Upper lobe of right lung (tissue), 1 donor: ENCODE data around the gene INF2. TPM values are rescaled to one million over a fixed set of nuclear protein-coding genes. Genes with fewer than 3 reads are reported as not detected.

Source experiments
- ATAC-seq: fragments of 200-7000 bp; cut with Tn5 transposase; one replicate; pipeline ENCODE4 v1.9.1; 2020; ENCODE audit warnings: mild to moderate bottlenecking, moderate library complexity
- DNase-seq: peaks from one replicate; pipeline ENCODE4 v3.0.0-alpha.2; 2020
- H3K27ac ChIP-seq: fragments of 200-600 bp; one replicate; pipeline ENCODE4 v1.8.0; 2022
- H3K27me3 ChIP-seq: fragments of 200-600 bp; one replicate; pipeline ENCODE4 v1.8.0; 2022; ENCODE audit warnings: mild to moderate bottlenecking
- H3K36me3 ChIP-seq: fragments of 200-600 bp; one replicate; pipeline ENCODE4 v1.8.0; 2022
- H3K4me1 ChIP-seq: fragments of 200-600 bp; one replicate; pipeline ENCODE4 v1.8.0; 2022
- H3K4me3 ChIP-seq: fragments of 200-600 bp; one replicate; pipeline ENCODE4 v1.8.0; 2022; ENCODE audit warnings: mild to moderate bottlenecking
- H3K9me3 ChIP-seq: fragments of 200-600 bp; one replicate; pipeline ENCODE4 v1.8.0; 2022
- intact Hi-C: fragments of 100-400 bp; cut with DNase I; formaldehyde crosslinking; loops from one replicate; pipeline ENCODE4 v1.11.0; 2022
- total RNA-seq: library from RNA; stranded (reverse); fragmentation: NEBNext Ultra II Directional; extraction: Animal tissue kit (Norgen Biotek cat#: 25700); gene quantifications from one replicate; pipeline ENCODE4 v1.2.1, GENCODE V29; 2021
- TF ChIP-seq, protein P1 (sequence below): fragments of 200-600 bp; IDR thresholded peaks from one replicate; pipeline ENCODE4 v1.8.0; 2022; ENCODE audit warnings: antibody characterized with exemption
- donor health status: DM: no; HTN: yes; CAD: no; lungs with severe emphysema.

INF2 gene
- total RNA-seq, 1 donor from 2014 or later: 117 TPM

DNA sequence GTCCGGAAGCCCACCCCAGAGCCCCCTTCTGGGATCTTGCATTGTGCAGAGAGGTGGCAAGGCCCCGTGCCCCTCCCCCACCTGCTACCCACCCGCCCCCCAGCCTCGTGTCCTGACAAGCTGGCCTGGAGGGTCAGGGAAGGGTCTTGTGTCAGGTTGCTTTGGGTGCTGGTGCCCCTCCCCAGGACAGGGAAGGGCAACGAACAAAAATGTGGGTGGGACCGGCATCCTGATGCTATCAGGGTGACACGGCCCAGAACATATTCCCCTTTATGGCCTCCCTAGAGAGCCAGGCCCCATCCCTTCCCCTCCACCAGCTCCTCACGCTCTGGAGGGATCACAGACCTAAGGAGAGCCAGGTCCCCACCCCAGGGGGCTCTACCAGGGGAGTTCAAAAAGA lies 46.1 kb upstream of the INF2 start:
- Histone ChIP-seq H3K27me3 (peaks cover 23% of the 10 kb centered on the region), H3K36me3 (no peaks in the 10 kb centered on the region), H3K4me3 (no peak overlapping the region), H3K4me1 (no peaks in the 10 kb centered on the region), H3K27ac (no peak overlapping the region), H3K9me3 (no peaks in the 10 kb centered on the region)
- DNase-seq: peak; percentile 51
- no peak for ATAC-seq
- TF ChIP-seq, protein P1, sequence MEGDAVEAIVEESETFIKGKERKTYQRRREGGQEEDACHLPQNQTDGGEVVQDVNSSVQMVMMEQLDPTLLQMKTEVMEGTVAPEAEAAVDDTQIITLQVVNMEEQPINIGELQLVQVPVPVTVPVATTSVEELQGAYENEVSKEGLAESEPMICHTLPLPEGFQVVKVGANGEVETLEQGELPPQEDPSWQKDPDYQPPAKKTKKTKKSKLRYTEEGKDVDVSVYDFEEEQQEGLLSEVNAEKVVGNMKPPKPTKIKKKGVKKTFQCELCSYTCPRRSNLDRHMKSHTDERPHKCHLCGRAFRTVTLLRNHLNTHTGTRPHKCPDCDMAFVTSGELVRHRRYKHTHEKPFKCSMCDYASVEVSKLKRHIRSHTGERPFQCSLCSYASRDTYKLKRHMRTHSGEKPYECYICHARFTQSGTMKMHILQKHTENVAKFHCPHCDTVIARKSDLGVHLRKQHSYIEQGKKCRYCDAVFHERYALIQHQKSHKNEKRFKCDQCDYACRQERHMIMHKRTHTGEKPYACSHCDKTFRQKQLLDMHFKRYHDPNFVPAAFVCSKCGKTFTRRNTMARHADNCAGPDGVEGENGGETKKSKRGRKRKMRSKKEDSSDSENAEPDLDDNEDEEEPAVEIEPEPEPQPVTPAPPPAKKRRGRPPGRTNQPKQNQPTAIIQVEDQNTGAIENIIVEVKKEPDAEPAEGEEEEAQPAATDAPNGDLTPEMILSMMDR: no peak
- intact Hi-C loops: no loop called here

DNA sequence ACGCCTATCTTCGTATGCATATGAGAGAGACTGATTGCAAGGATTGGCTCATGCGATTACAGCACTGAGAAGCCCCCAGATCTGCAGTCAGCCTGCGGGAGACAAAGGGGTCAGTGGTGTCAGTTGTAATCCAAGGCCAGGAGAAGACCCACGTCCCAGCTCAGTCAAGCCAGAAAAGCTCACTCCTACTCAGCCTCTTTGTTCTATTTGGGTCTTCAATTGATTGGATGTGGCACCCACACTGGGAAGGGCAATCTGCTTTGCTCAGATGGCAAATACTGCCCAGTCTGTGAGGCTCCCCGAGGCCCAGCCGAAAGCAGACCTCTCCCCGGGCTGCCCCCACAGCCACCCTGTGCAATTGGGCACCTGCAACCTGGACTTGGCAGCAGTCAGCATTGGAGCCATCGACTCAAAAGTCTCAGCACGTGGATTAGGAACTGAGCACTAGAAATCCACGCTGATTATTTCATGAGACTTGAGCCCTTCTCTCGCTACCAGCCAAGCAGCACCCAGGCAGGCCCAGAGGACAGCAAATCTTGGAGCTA lies 45.3 kb upstream of the INF2 start:
- H3K4me1 ChIP-seq: no peaks in the 10 kb centered on the region
- TF ChIP-seq, protein P1: no peak
- no peak for ATAC-seq
- peaks cover 15% of the 10 kb centered on the region for H3K27me3 ChIP-seq
- H3K9me3 ChIP-seq: no peaks in the 10 kb centered on the region
- no peaks in the 10 kb centered on the region for H3K36me3 ChIP-seq
- no peak overlapping the region for H3K4me3 ChIP-seq
- peak; percentile 39 for DNase-seq
- H3K27ac ChIP-seq: no peak overlapping the region
- intact Hi-C loops: no loop called here

DNA sequence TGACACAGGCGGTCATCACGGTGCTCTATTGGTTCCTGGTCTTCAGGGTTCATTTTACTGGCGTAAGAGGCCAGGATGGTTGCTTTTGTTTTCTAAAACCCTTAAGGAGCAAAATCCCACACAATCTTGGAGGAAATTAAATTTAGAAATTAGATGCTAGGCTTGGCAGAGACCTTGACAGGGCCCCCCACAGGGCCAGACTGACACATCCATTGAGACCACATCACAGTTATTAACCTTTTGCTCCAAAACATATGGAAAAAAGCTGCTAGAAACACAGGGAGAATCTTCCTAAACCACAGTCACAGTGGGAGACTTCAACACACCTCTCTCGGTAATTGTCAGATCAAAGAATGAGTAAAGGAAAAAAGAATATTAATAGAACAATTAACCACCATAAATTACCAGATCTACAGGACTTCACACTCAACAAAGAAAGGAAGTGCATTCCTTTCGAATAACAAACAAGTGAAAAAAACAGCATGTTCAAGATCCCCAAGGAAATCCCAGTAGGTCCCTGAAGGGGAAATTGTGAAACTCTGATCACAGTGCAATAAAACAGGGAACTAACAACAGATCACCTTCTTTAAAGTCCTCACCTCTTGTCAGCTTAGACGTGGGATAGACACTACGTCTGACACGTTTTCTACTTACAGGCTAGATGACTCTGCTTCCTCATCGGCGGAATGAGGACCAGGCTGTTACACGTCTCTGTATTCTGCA lies 44.6 kb upstream of the INF2 start:
- intact Hi-C loops: no loop called here
- no peaks in the 10 kb centered on the region for H3K36me3 ChIP-seq

DNA sequence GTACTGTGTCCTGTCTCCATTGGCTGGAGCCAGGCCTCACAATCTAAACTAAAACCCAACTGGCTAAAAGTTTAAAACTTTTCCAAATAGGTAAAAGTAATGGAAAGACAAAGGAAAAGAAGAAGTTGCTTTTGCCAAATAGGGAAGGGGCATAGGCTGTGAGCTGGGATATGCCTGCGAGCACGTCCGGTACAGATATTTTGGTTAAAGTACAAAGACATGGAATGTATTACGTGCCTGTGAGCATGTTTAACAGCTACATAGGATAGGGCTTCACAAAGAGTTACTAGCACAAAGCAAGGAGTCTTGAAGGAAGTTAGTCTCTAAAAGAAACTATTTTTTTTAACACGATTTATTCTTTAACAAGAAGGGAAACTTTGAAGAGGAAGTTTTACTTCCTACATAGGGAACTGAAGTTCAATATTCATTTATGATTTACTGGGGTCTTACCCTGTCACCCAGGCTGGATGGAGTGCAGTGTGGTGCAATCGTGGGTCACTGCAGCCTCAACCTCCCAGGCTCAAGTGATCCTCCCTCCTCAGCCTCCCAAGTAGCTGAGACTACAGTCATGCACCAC lies 41.9 kb upstream of the INF2 start:
- Histone ChIP-seq H3K4me3 (no peak overlapping the region), H3K9me3 (no peaks in the 10 kb centered on the region), H3K4me1 (peaks cover 6% of the 10 kb centered on the region), H3K27me3 (no peaks in the 10 kb centered on the region), H3K27ac (no peak overlapping the region), H3K36me3 (no peaks in the 10 kb centered on the region)
- intact Hi-C loops: no loop called here
- TF ChIP-seq, protein P1: no peak
- ATAC-seq (no peak), DNase-seq (no peak)

More for the DNA sequence above, 44.6 kb upstream of the INF2 start:
- Histone ChIP-seq H3K9me3 (no peaks in the 10 kb centered on the region), H3K27ac (no peak overlapping the region), H3K27me3 (peaks cover 9% of the 10 kb centered on the region), H3K4me1 (no peaks in the 10 kb centered on the region), H3K4me3 (no peak overlapping the region)
- TF ChIP-seq, protein P1: no peak
- ATAC-seq (no peak), DNase-seq (no peak)

DNA sequence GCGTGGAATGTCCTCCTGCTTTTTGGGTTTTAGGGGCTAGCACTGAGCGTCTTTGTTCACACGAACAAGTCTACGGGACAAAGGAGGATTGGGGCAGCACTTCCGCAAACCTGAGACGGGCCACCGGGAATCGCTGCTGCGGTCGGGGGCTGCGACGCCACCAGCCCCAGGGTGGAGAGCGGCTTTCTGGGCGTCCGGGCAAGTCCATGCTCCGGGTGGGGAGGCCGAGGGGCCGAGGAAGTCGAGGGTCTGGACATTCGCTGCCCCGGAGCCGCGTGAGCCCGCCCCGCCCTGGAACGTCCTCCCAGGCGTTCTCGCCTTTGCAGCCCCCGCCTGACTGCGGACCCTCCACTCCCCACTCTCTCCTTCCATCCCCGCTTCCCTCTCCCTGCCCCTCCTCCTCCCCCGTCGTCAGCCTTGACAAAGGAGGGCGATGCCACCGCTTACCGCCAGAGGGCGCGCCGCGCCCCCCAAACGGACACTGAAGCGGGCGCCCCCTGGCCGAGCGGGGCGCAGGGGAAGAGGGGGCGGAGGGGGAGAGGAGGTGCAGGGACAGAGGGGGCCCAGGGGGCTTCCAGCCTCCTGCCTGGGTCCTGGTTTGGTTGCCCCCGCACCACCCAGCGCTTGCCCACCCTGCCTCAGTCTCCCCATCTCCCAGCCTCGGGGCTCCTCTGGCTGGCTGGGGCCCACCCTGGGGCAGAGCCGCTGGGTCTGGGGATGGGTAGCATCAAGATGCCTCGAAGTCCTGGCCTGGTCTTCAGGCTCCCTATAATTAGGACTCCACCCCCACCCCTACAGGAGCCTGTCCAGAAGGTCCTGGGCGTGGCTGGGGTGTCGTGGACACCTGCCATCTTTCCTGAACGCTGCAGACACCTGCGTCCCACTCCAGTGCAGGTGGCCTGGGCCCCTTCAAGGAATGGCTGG lies 39.1 kb upstream of the INF2 start:
- Histone ChIP-seq H3K9me3 (no peaks in the 10 kb centered on the region), H3K36me3 (no peaks in the 10 kb centered on the region), H3K4me1 (peaks cover 6% of the 10 kb centered on the region), H3K27ac (no peak overlapping the region), H3K27me3 (no peaks in the 10 kb centered on the region), H3K4me3 (peak overlapping the region; percentile 33)
- ATAC-seq (peak; percentile 89), DNase-seq (peak; percentile 84)
- TF ChIP-seq, protein P1: peak; percentile 97
- intact Hi-C loops: no loop called here
